ENCODE results near the gene C17orf58.

C17orf58 gene

GRCh38 chr17:68004201-68004600, 7.9 kb upstream of the C17orf58 start:
- Histone ChIP-seq H3K27me3 (ENCODE audit: control insufficient read depth, insufficient read depth, low read length, poor library complexity, severe bottlenecking) (no peaks in the 10 kb centered on the region), H3K9me3 (ENCODE audit: control insufficient read depth, low read length) (no peaks in the 10 kb centered on the region), H3K4me1 (ENCODE audit: control insufficient read depth, insufficient read depth, low read length) (no peaks in the 10 kb centered on the region), H3K36me3 (ENCODE audit: control insufficient read depth, insufficient read depth, low read length) (no peaks in the 10 kb centered on the region), H3K27ac (ENCODE audit: insufficient read depth, low read depth, low read length, poor library complexity, severe bottlenecking) (no peak overlapping the region), H3K4me3 (ENCODE audit: insufficient read depth, low read depth, low read length) (no peak overlapping the region)
- WGBS, 2 experiments: 93 to 100% methylated on average over 1 to 3 of the region's 3 CpGs

DNA sequence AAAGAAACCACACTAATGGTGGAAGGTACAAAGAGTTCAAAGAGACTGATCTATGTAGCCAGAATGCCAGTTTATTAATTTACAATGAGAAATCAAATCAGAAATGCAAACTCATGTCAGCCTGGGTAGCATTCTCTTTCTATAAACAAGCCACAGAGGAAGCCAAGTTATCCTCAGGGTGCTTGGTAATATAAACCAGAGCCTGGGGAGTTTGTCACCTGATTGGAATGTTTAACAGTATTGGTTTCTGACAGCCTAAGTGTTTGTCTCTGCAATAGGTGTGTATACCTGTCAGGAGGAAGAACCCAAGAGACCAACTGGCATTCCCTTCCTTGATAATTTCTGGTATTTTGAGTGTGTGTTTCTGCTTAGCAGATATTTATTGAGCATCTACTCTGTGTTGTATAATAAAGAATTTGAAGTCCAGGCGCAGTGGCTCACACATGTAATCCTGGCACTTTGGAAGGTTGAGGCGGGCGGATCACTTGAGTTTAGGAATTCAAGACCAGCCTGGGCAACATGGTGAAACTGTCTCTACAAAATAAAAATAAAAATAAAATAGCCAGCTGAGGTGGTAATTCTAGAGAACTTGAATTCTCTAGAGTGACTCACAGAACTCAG, 3.1 kb upstream of the C17orf58 start:
- Histone ChIP-seq H3K27me3 (ENCODE audit: control insufficient read depth, insufficient read depth, low read length, poor library complexity, severe bottlenecking) (peaks cover 27% of the 10 kb centered on the region), H3K4me3 (ENCODE audit: insufficient read depth, low read depth, low read length) (no peak overlapping the region), H3K27ac (ENCODE audit: insufficient read depth, low read depth, low read length, poor library complexity, severe bottlenecking) (no peak overlapping the region), H3K36me3 (ENCODE audit: control insufficient read depth, insufficient read depth, low read length) (no peaks in the 10 kb centered on the region), H3K9me3 (ENCODE audit: control insufficient read depth, low read length) (no peaks in the 10 kb centered on the region), H3K4me1 (ENCODE audit: control insufficient read depth, insufficient read depth, low read length) (peaks cover 3% of the 10 kb centered on the region)
- WGBS, 2 experiments: 91 to 93% methylated on average over 2 to 3 of the region's 3 CpGs

DNA sequence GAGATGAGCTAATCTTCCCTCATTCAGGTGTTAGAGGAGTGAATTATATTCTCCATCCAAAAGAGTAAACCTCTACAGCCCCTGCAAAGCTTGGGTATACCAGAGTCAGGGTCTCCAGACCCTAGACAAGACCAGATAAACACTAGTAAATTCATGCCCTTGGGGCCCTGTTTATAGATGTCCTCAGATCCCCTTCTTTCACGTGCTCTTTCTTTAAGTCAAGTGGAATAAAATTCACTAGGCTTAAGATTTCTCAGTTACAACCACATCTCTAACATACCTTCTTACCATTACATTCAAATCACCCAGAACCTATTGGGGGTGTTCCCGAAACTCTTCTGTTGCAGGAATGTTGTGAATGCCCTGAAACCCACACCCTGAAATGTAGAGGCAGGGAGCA, 2.2 kb upstream of the C17orf58 start:
- 90 to 91% methylated on average over 2 of the region's 2 CpGs for WGBS, 2 experiments
- Histone ChIP-seq H3K36me3 (ENCODE audit: control insufficient read depth, insufficient read depth, low read length) (no peaks in the 10 kb centered on the region), H3K4me1 (ENCODE audit: control insufficient read depth, insufficient read depth, low read length) (peaks cover 3% of the 10 kb centered on the region), H3K4me3 (ENCODE audit: insufficient read depth, low read depth, low read length) (no peak overlapping the region), H3K27ac (ENCODE audit: insufficient read depth, low read depth, low read length, poor library complexity, severe bottlenecking) (no peak overlapping the region), H3K9me3 (ENCODE audit: control insufficient read depth, low read length) (no peaks in the 10 kb centered on the region), H3K27me3 (ENCODE audit: control insufficient read depth, insufficient read depth, low read length, poor library complexity, severe bottlenecking) (peaks cover 28% of the 10 kb centered on the region)

- WGBS, 2 experiments: 1% methylated on average over 43 of the region's 43 CpGs
- Histone ChIP-seq H3K9me3 (ENCODE audit: control insufficient read depth, low read length) (no peaks in the 10 kb centered on the region), H3K4me3 (ENCODE audit: insufficient read depth, low read depth, low read length) (peak overlapping the region; percentile 37), H3K4me1 (ENCODE audit: control insufficient read depth, insufficient read depth, low read length) (peaks cover 3% of the 10 kb centered on the region), H3K27ac (ENCODE audit: insufficient read depth, low read depth, low read length, poor library complexity, severe bottlenecking) (no peak overlapping the region), H3K27me3 (ENCODE audit: control insufficient read depth, insufficient read depth, low read length, poor library complexity, severe bottlenecking) (peaks cover 31% of the 10 kb centered on the region), H3K36me3 (ENCODE audit: control insufficient read depth, insufficient read depth, low read length) (no peaks in the 10 kb centered on the region)
Measured at GRCh38 chr17:67995570-67996263, 552 bp downstream of the C17orf58 start.

DNA sequence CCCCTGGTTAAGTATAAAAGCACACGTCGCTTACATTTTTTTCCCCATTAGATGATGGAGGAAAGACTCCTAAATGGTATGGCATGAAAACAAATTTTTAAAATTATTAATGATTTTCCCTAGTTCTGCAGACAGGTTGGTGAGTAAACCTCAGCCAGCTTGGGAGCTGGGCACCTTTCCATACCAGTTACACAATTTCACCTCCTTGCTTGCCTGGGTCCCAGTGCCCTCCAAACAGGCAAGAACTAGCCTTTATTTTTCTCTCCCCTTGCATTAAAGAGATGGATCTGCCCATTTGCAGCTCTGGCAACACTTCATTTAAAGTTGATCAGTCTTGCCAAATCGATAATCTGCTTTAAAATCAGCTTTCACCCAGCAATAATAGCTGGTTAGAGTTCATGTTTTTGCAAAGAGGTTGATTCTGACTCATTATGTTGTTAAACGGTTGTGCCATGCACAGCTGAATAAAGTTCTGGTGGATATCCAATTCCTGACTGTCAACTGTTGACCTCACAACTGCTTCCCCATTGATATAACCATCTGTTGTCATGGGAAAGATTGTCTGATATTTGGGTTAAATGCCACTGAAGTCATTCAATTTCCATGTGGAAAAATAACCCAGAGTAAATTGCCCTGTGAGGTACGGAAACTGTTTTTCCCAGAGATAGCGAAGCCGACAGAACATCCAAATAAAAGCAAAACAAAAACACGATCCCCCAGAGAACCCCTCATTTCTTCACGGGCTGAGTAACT, 1.3 kb downstream of the C17orf58 start:
- H3K9me3 ChIP-seq (ENCODE audit: control insufficient read depth, low read length): no peaks in the 10 kb centered on the region
- H3K27ac ChIP-seq (ENCODE audit: insufficient read depth, low read depth, low read length, poor library complexity, severe bottlenecking): no peak overlapping the region
- H3K4me3 ChIP-seq (ENCODE audit: insufficient read depth, low read depth, low read length): peak overlapping the region; percentile 37
- peaks cover 3% of the 10 kb centered on the region for H3K4me1 ChIP-seq (ENCODE audit: control insufficient read depth, insufficient read depth, low read length)
- no peaks in the 10 kb centered on the region for H3K36me3 ChIP-seq (ENCODE audit: control insufficient read depth, insufficient read depth, low read length)
- 40 to 41% methylated on average over 9 of the region's 9 CpGs for WGBS, 2 experiments
- H3K27me3 ChIP-seq (ENCODE audit: control insufficient read depth, insufficient read depth, low read length, poor library complexity, severe bottlenecking): peaks cover 31% of the 10 kb centered on the region

DNA sequence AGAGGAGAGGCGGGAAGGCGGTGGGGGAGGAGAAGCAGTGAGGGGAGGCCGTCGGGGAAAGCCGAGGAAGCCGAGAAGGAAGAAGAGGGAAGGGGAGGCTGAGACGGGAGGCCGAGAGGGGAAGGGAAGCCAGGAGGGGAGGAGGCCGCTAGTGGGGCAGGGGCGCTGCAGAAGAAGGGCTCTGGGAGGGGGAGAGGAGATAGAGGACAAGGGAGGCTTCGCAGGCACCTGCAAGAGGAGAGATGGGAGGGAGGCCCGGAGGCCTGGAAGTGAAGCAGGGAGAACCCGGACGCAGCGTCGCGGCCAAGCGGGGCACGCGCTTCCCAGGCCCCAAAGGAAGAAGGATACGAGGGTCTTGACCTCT, 2.3 kb downstream of the C17orf58 start:
- Histone ChIP-seq H3K4me3 (ENCODE audit: insufficient read depth, low read depth, low read length) (peak overlapping the region; percentile 57), H3K9me3 (ENCODE audit: control insufficient read depth, low read length) (no peaks in the 10 kb centered on the region), H3K27ac (ENCODE audit: insufficient read depth, low read depth, low read length, poor library complexity, severe bottlenecking) (peak overlapping the region; percentile 41), H3K4me1 (ENCODE audit: control insufficient read depth, insufficient read depth, low read length) (peaks cover 3% of the 10 kb centered on the region), H3K27me3 (ENCODE audit: control insufficient read depth, insufficient read depth, low read length, poor library complexity, severe bottlenecking) (peaks cover 31% of the 10 kb centered on the region), H3K36me3 (ENCODE audit: control insufficient read depth, insufficient read depth, low read length) (no peaks in the 10 kb centered on the region)
- 3 to 5% methylated on average over 21 of the region's 21 CpGs for WGBS, 2 experiments

- H3K36me3 ChIP-seq (ENCODE audit: control insufficient read depth, insufficient read depth, low read length): no peaks in the 10 kb centered on the region
- peaks cover 31% of the 10 kb centered on the region for H3K27me3 ChIP-seq (ENCODE audit: control insufficient read depth, insufficient read depth, low read length, poor library complexity, severe bottlenecking)
- H3K4me1 ChIP-seq (ENCODE audit: control insufficient read depth, insufficient read depth, low read length): peaks cover 3% of the 10 kb centered on the region
- WGBS, 2 experiments: 0% methylated on average over 144 of the region's 144 CpGs
- no peaks in the 10 kb centered on the region for H3K9me3 ChIP-seq (ENCODE audit: control insufficient read depth, low read length)
- peak overlapping the region; percentile 87 for H3K27ac ChIP-seq (ENCODE audit: insufficient read depth, low read depth, low read length, poor library complexity, severe bottlenecking)
- H3K4me3 ChIP-seq (ENCODE audit: insufficient read depth, low read depth, low read length): peak overlapping the region; percentile 86
Measured at GRCh38 chr17:67993153-67993997, 2.9 kb downstream of the C17orf58 start.

- Histone ChIP-seq H3K9me3 (ENCODE audit: control insufficient read depth, low read length) (no peaks in the 10 kb centered on the region), H3K27ac (ENCODE audit: insufficient read depth, low read depth, low read length, poor library complexity, severe bottlenecking) (no peak overlapping the region), H3K4me1 (ENCODE audit: control insufficient read depth, insufficient read depth, low read length) (peaks cover 3% of the 10 kb centered on the region), H3K4me3 (ENCODE audit: insufficient read depth, low read depth, low read length) (peak overlapping the region; percentile 86), H3K27me3 (ENCODE audit: control insufficient read depth, insufficient read depth, low read length, poor library complexity, severe bottlenecking) (peaks cover 31% of the 10 kb centered on the region), H3K36me3 (ENCODE audit: control insufficient read depth, insufficient read depth, low read length) (no peaks in the 10 kb centered on the region)
- 20 to 24% methylated on average over 17 to 18 of the region's 18 CpGs for WGBS, 2 experiments
Measured at GRCh38 chr17:67992548-67993152, 3.6 kb downstream of the C17orf58 start.

DNA sequence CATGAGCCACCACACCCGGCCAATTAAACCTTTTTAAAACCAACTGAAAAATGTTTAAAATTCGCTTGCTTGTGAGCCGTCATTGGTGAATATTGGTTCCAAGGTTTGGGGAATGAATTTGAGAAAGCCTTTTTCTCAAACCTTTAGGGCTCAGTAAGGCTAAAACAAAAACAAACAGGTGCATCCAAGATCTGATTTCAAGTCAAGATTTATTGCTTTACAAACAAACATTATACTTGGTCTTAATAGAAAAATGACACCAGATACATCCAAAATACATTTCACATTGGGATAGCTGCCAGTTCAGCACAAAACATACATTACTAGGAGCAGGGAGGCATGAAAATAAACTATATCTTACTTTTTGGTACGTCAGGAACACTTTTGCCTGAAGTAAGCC, 5.4 kb downstream of the C17orf58 start:
- peaks cover 19% of the 10 kb centered on the region for H3K27me3 ChIP-seq (ENCODE audit: control insufficient read depth, insufficient read depth, low read length, poor library complexity, severe bottlenecking)
- no peak overlapping the region for H3K27ac ChIP-seq (ENCODE audit: insufficient read depth, low read depth, low read length, poor library complexity, severe bottlenecking)
- 90 to 95% methylated on average over 3 to 4 of the region's 4 CpGs for WGBS, 2 experiments
- no peak overlapping the region for H3K4me3 ChIP-seq (ENCODE audit: insufficient read depth, low read depth, low read length)
- no peaks in the 10 kb centered on the region for H3K36me3 ChIP-seq (ENCODE audit: control insufficient read depth, insufficient read depth, low read length)
- peaks cover 3% of the 10 kb centered on the region for H3K4me1 ChIP-seq (ENCODE audit: control insufficient read depth, insufficient read depth, low read length)
- H3K9me3 ChIP-seq (ENCODE audit: control insufficient read depth, low read length): no peaks in the 10 kb centered on the region

All from ectodermal cell (in vitro differentiated cells).